IMR-90 (cell line): ENCODE data around the gene MTHFS.

Experiments used
- FOS ChIP-seq: fragments of 150-350 bp; IDR thresholded peaks from 2 replicates; pipeline ENCODE4 v1.6.1; 2016; ENCODE audit warnings: low read depth, low read length
- POLR2A ChIP-seq: IDR thresholded peaks from 2 replicates; pipeline ENCODE4 v1.6.1; 2012; ENCODE audit warnings: mild to moderate bottlenecking, low read depth, low read length

- TF ChIP-seq FOS, result no peak
- TF ChIP-seq POLR2A, result no peak
These were observed 92.0 kb downstream of the MTHFS start for GRCh38 chr15:79804838-79805237.
